KOPT-K1 (cell line): Measurements from ENCODE around the gene PHACTR1.

Experiments
- H3K27ac ChIP-seq: fragments of 200-600 bp; sonication (generic); 2 replicates; pipeline ENCODE4 v1.5.1; 2016; ENCODE audit warnings: antibody characterized with exemption, mild to moderate bottlenecking, low read depth, low read length; ENCODE audit not compliant: poor library complexity, severe bottlenecking
- H3K36me3 ChIP-seq: fragments of 200-600 bp; sonication (generic); 2 replicates; pipeline ENCODE4 v1.5.1; 2017; ENCODE audit warnings: antibody characterized with exemption, mild to moderate bottlenecking, low read length, moderate library complexity; ENCODE audit not compliant: insufficient read depth
- H3K9me3 ChIP-seq: fragments of 200-600 bp; sonication (generic); 2 replicates; pipeline ENCODE4 v1.5.1; 2017; ENCODE audit warnings: antibody characterized with exemption, low read length, mild to moderate bottlenecking; ENCODE audit not compliant: insufficient read depth, poor library complexity, severe bottlenecking

The PHACTR1 gene

DNA sequence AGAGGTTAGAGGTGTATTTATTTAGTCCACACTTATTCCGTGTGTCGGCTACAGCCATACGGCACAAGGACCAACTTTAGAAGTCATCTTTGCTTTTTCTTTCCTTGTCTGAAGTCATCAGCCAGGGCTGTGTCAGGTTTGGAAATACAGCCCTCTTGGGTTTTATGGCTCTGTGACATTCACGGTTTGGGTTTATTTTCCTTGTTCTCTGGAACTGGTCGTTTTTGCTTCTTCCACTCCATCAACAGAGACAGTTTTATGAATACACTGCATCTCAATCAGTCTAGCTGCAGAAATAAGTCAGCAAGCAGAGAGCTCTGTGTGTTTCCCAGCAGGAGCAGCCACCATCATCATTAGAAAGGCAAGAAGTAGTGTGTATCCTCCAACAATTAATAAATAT is 479.2 kb downstream of the PHACTR1 start:
- Histone ChIP-seq H3K9me3 (no peaks in the 10 kb centered on the region), H3K27ac (no peak overlapping the region), H3K36me3 (no peaks in the 10 kb centered on the region)

DNA sequence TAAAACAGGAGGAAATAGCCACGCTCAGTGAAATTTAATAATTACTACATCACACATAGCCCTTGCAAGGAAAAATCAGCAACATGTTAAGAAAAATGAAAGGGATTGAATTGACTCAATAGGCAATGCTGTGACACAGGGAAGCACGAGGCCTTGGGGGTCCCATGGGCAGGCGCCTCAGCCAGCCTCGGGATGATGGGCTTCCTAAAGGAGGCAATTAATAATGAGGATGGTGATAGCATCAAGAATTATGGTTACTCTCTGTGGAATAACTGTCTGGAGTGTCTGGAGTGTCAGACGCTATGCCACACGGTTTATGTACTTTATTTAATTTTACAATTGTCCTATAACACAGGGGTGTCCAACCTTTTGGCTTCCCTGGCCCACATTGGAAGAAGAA is 481.6 kb downstream of the PHACTR1 start:
- no peak overlapping the region for H3K27ac ChIP-seq
- no peaks in the 10 kb centered on the region for H3K9me3 ChIP-seq
- H3K36me3 ChIP-seq, result no peaks in the 10 kb centered on the region

DNA sequence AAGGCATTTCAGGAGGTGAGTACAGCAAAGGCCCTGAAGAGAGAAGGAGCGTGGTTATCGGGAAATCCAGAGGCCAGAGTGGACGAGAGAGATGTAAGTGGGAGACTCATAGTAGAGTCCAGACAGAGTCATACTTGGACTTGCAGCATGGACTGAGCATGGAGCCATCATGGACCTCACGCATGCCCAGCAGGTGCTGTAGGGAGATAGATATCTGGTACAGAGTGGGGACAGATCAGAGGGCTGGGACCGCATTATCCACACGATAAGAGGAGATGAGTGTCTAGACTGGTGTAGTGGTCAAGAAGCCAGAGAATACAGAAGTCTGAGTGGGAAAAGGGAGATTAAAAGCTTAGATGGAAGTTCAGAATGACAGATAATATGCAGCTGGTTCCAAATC is 484.8 kb downstream of the PHACTR1 start:
- no peaks in the 10 kb centered on the region for H3K36me3 ChIP-seq
- H3K27ac ChIP-seq, result no peak overlapping the region
- H3K9me3 ChIP-seq, result no peaks in the 10 kb centered on the region

DNA sequence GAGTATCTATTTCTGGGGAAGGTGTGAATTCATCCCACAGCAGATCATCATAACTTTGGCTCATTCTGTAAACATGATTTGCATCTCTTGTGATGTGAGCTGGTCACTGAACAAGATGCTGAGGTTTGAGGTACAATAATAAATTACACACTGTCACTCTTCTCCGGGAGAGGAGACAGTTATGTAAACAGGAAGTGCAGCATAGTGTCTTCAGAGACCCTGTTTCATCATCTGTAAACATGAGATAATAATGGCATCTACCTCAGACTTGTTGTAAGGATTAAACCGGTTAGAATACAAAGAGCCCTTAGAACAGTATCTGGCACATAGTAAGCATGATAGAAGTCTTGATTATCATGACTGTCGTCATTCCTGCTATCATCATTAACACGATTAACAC is 486.6 kb downstream of the PHACTR1 start:
- H3K9me3 ChIP-seq, result no peaks in the 10 kb centered on the region
- no peak overlapping the region for H3K27ac ChIP-seq
- H3K36me3 ChIP-seq, result no peaks in the 10 kb centered on the region

DNA sequence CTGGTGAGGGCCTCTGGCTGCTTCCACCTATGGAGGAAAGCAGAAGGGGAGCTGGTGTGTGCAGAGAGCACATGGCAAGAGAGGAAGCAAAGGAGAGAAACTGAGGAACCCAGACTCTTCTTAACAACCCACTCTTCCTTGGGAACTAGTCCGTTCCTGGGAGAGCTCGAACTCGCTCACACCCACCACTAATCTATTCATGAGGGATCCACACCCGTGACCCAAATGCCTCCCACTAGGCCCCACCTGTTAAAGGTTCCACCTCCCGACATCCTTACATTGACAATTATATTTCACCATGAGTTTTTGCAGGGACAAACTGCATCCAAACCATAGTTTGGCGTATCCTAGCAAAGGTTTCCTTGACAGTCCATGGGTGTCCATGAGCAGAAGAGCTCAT is 488.5 kb downstream of the PHACTR1 start:
- H3K27ac ChIP-seq, result no peak overlapping the region
- H3K36me3 ChIP-seq, result no peaks in the 10 kb centered on the region
- no peaks in the 10 kb centered on the region for H3K9me3 ChIP-seq

DNA sequence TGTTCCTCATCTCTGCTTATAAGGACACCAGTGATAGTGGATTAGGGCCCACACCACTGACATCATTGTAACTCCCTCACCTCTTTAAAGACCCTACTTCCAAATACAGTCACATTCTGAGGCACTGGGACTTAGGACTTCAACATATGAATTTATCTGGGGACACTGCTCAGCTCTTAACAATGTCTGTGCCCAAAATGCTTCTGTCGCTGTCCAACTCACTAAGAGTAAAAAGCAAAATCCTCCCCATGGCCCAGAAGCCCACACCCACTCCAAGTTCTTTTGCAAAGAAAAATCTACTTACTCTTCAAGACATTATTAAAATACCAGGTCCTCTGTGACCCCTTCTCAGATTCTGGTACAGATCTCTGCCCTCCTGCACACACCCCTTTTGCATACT is 495.5 kb downstream of the PHACTR1 start:
- no peak overlapping the region for H3K27ac ChIP-seq
- no peaks in the 10 kb centered on the region for H3K36me3 ChIP-seq
- H3K9me3 ChIP-seq, result no peaks in the 10 kb centered on the region

DNA sequence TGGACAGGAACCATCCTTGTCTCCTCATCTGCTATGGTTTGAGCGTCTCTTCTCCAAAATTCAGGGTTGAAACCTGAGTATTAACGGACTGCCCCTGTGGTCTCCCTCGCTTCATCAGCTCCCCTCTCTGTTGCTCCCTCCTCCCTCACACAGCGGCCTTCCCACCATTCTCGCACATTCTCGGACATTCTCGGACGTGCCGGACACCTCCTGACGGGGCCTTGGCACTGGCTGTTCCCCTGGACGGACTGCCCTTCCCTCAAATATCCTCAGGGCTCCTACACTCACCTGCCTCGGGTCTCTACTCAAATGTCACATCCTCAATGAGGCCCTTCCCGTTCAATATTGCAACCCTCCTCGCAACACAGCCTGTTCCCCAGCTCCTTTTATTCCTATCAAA is 496.0 kb downstream of the PHACTR1 start:
- Histone ChIP-seq H3K27ac (no peak overlapping the region), H3K9me3 (no peaks in the 10 kb centered on the region)

DNA sequence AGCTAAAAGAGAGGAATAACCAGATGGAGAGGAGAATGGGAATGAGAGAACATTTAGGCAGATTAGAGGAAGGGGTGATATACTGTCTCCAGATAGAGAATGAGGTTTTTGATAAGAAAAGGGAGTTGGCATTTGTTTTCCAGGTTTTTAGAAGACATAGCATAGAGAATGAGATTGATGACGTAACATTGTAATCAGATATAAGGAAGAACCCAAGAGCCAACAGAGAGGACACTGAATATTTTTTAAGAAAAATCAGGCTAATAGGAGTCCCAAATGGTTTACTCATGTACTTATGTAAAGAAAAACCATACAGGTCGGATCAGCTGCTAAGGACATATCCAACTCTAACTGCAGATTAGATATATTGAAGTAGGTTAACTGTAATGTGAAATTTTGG is 498.8 kb downstream of the PHACTR1 start:
- Histone ChIP-seq H3K36me3 (no peaks in the 10 kb centered on the region), H3K27ac (no peak overlapping the region), H3K9me3 (no peaks in the 10 kb centered on the region)

More for the DNA sequence above, 496.0 kb downstream of the PHACTR1 start:
- H3K36me3 ChIP-seq, result no peaks in the 10 kb centered on the region

DNA sequence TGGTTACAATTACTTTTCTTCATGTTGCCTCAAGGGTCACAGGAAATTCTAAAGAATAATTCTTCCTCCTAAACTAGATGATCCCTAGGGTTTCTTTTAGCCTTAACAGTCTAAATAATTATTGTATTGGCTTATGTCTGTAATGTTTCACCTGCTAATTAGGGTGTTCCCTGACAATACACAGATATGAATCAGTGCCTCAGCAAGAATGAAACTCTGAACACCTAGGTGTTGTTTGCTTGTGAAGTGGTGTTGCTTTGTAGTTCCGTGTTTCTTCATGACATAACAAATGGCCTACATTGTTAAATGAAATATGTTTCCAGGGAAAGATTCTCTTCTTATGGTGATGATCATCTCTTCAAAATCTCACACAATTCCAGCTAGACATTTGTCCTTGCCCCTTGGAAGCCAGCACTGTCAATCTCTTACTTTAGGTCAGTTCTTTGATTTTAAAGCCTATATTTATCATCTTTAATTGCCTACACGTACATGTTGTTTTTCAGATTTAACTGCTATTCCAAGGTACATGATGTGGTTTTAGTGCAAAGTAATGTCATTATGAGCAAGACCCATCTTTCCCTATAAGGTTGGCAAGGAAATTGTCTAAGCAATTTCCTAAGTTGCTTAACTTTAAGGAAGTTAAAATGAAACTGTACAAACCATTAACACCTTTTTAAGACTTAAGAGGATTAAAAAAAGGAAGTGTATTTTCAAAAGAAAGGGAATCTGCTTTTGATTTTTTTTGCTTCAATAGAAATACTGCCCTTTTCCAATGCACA is 499.9 kb downstream of the PHACTR1 start:
- Histone ChIP-seq H3K27ac (no peak overlapping the region), H3K36me3 (no peaks in the 10 kb centered on the region), H3K9me3 (no peaks in the 10 kb centered on the region)

DNA sequence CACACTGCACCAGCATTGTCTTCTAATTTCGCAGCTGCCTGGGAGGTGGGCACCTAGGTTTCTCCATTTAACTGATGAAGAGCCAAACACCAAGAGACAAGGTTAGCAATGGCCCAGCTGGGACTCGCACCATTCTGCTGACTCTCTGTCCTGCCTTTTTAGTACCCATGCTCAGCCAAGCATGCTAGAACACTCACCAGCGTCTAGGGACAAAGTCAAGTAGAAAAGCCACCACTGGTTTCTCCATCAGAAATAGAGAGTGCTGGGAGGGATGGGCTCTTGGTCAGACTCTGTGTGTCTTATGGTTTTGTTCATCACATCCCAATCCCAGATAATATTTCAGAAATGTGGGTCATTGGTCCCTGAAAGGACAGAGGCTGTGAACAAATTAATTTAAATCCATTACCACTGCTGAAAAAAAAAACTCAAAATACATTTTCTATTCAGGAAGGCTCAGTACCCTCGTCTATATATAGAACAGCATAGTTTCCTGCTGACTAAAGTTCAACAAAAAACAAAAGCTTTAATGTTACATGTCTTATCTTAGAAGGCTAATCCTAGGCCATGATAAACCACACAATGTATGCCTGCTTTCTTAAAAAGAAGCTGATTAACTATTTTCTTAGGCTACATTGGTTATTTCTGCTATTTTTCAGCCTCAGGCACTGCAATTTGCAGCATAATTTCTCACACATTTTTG is 500.8 kb downstream of the PHACTR1 start:
- H3K36me3 ChIP-seq, result no peaks in the 10 kb centered on the region
- H3K27ac ChIP-seq, result no peak overlapping the region

DNA sequence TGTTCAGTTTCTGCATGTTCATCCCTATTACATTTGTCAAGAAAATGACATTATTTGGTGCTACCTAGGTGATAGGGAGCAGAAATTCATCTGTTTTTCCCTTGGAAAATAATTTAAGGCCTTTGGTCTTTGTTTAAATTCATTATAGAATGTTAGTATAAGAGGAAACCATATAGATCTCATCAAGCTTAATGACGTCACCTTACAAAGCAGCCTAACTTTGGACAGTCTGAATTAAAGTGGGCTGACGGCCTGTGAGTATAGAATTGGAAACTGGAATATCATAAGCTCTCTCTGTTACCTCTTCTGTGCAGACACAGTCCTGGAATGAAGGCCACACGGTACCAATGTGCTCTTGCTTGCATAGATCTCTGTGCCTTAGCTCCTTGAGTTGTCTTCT is 503.7 kb downstream of the PHACTR1 start:
- no peak overlapping the region for H3K27ac ChIP-seq
- no peaks in the 10 kb centered on the region for H3K36me3 ChIP-seq

More for the DNA sequence above, 500.8 kb downstream of the PHACTR1 start:
- no peaks in the 10 kb centered on the region for H3K9me3 ChIP-seq

DNA sequence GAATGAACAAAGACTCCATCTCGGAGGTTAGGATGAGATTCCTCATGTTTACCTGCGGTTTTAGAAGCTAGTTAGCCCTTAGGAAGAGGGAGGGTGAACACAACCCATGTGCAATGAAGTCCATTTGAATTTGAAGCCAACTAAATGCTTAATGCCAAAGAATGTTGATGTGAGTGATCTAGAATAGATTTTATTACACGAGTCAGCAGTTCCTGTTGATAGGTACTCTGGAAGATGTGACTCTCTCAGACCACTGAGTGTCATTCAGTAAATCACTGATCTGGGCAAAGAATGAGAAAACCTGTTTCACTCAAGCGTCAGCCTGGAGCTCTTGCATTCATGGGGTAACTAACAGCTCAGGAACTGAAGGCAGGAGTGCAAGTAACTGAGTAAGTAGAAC is 505.5 kb downstream of the PHACTR1 start:
- no peak overlapping the region for H3K27ac ChIP-seq
- no peaks in the 10 kb centered on the region for H3K36me3 ChIP-seq
- H3K9me3 ChIP-seq, result no peaks in the 10 kb centered on the region

More for the DNA sequence above, 503.7 kb downstream of the PHACTR1 start:
- H3K9me3 ChIP-seq, result no peaks in the 10 kb centered on the region

DNA sequence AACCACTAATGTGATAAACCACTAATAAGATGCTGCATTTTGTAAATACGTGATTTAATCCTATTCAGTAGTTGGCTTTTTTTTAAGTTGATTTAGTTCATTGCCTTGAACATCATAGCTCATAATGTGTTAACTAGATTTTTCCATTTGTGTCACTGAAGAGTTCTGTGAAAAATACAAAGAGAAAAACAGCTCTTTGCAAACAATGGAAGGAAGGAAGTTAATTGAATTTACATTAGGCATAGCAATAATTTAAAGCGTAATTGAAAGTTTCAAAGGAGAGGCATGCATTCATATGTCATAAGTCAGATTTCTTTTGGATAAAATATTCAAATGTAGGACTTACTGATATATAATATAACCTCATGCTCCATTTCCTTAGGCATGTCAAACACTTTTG is 509.5 kb downstream of the PHACTR1 start:
- Histone ChIP-seq H3K9me3 (no peaks in the 10 kb centered on the region), H3K27ac (no peak overlapping the region), H3K36me3 (no peaks in the 10 kb centered on the region)

DNA sequence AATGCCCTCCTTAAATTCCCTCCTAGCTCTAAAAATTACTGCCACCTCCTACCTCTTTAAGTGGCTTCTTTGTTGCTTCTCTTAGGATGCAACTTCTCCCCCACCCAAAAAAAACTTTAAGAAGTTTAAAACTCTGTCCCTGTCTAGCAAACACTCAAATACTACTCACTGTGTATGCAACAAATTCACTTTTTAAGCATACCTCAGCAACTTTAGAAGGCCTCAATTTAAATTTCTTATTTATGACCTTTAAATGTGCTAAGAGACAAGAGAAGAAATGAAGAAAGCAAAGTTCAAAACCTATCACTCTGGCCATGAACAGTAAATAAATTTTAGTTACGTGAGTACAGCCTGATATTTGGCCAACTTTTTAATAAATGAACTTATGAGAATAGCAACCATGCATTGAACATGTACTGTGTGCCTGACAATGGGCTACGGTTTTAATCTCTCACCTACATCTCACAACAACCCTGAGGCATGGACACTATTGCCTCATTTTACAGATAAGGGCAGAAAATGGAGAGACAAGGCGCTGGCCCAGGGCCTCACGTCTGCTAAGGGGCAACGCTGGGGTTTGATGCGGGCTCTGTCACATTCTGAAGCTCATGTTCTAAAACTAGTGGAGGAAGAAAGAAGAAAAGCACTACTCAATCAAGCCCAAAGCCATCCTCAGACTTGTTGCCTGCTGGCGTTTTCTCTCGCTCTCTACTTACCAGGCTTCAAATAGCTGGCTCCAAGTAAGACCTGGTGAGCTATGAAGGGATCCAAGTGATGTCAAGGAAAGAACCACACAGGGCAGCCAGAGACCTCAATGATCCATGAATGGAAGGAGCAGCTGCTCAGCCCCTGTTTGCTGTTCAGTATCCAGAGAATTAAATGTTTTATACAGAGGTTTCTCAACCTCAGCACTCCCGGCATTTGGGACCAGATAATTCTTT is 512.0 kb downstream of the PHACTR1 start:
- H3K36me3 ChIP-seq, result no peaks in the 10 kb centered on the region
- no peak overlapping the region for H3K27ac ChIP-seq
- H3K9me3 ChIP-seq, result no peaks in the 10 kb centered on the region
